ENCODE results near the gene AGFG1. TPM values are rescaled to one million over a fixed set of nuclear protein-coding genes. Genes with fewer than 3 reads are reported as not detected.
A peak's percentile ranks its signal among the peaks of the same experiment; 100 is the strongest.

Gene AGFG1
- total RNA-seq, 1 donor from 2014 or later, result 125 TPM

DNA sequence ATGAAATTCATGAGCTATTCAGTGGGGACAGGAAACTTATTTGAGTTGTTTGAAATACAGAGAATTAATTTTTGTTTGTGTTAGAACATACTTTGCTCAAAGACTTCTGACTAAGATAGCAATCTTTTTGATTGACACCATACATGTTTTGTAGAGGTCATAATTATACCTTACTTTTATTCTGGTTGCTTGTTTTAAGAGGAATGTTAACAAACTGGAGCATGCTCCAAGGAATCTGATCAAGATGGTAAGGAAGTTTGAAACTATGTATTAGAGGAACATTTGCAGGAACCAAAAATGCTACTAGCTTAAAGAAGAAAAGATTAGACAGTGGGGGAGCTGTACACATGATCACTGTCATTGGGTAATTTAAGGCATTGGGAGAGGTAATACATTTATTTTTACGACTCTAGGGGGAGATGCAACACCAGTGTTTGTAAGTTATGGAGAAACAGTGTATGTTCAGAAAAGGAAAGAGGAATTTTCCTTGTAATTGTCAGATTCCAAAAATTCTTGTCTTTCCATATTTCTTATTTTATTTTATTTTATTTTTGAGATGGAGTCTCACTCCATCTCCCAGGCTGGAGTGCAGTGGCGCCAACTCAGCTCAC is 8.0 kb downstream of the AGFG1 start:
- Mint-ChIP-seq H3K9me3 (no peaks in the 10 kb centered on the region), H3K27ac (peak overlapping the region; percentile 4), H3K4me3 (no peak overlapping the region), H3K27me3 (no peaks in the 10 kb centered on the region), H3K36me3 (ENCODE audit: low read depth) (peaks cover 6% of the 10 kb centered on the region), H3K4me1 (peaks cover 70% of the 10 kb centered on the region)
- ChIA-PET CTCF (interaction anchor here (0.8 to 2.4 kb wide), 5 partner anchors 9 to 286 kb away, joined by 3 to 31 read pairs (median 4); no protein-coding TSS in a partner anchor), POLR2A (interaction anchor here (0.6 to 0.7 kb wide), 2 partner anchors 63 to 116 kb away, joined by 3 read pairs; no protein-coding TSS in a partner anchor)
- ATAC-seq (ENCODE audit: low read depth) (peak; percentile 52), DNase-seq (no peak)
- TF ChIP-seq, protein P1, sequence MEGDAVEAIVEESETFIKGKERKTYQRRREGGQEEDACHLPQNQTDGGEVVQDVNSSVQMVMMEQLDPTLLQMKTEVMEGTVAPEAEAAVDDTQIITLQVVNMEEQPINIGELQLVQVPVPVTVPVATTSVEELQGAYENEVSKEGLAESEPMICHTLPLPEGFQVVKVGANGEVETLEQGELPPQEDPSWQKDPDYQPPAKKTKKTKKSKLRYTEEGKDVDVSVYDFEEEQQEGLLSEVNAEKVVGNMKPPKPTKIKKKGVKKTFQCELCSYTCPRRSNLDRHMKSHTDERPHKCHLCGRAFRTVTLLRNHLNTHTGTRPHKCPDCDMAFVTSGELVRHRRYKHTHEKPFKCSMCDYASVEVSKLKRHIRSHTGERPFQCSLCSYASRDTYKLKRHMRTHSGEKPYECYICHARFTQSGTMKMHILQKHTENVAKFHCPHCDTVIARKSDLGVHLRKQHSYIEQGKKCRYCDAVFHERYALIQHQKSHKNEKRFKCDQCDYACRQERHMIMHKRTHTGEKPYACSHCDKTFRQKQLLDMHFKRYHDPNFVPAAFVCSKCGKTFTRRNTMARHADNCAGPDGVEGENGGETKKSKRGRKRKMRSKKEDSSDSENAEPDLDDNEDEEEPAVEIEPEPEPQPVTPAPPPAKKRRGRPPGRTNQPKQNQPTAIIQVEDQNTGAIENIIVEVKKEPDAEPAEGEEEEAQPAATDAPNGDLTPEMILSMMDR (IDR thresholded peaks at IDR 0.05), result no peak
- intact Hi-C loops (cut with micrococcal nuclease), result loop anchor here (1.0 to 2.0 kb wide), 2 partner anchors 179 to 286 kb away; no protein-coding TSS in a partner anchor

DNA sequence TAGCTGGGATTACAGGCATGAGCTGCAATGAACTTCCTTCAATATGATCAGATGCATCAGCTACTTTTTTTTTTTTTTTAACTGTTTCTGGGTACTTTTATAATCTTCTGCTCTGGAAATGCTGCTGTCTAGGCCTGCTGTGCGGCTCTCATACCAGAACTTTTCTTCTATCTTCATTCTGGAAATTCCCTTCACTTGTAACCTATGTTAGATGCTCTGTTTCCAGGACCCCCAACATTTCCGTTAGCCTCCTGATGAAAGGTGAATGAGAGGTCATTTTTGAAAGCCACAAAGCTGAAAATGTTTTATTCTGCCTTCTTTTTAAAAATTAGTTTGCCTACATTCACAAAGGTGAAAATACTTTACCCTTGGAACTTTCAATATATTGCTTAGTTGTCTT is 8.6 kb downstream of the AGFG1 start:
- intact Hi-C loops (cut with micrococcal nuclease), result loop anchor here (1.0 to 2.0 kb wide), 2 partner anchors 178 to 286 kb away; no protein-coding TSS in a partner anchor
- H3K36me3 Mint-ChIP-seq (ENCODE audit: low read depth), result peaks cover 8% of the 10 kb centered on the region
- H3K9me3 Mint-ChIP-seq, result peaks cover under 1% of the 10 kb centered on the region
- ChIA-PET CTCF (interaction anchor here (1.2 to 2.4 kb wide), 4 partner anchors 9 to 285 kb away, joined by 3 to 31 read pairs (median 6); no protein-coding TSS in a partner anchor), POLR2A (interaction anchor here (0.6 to 0.7 kb wide), 2 partner anchors 14 to 64 kb away, joined by 3 read pairs; no protein-coding TSS in a partner anchor)
- no peak for DNase-seq
- H3K27me3 Mint-ChIP-seq, result no peaks in the 10 kb centered on the region
- TF ChIP-seq, protein P1 (IDR thresholded peaks at IDR 0.05), result no peak
- peaks cover 67% of the 10 kb centered on the region for H3K4me1 Mint-ChIP-seq
- H3K4me3 Mint-ChIP-seq, result peak overlapping the region; percentile 32
- no peak for ATAC-seq (ENCODE audit: low read depth)
- H3K27ac Mint-ChIP-seq, result peak overlapping the region; percentile 47

DNA sequence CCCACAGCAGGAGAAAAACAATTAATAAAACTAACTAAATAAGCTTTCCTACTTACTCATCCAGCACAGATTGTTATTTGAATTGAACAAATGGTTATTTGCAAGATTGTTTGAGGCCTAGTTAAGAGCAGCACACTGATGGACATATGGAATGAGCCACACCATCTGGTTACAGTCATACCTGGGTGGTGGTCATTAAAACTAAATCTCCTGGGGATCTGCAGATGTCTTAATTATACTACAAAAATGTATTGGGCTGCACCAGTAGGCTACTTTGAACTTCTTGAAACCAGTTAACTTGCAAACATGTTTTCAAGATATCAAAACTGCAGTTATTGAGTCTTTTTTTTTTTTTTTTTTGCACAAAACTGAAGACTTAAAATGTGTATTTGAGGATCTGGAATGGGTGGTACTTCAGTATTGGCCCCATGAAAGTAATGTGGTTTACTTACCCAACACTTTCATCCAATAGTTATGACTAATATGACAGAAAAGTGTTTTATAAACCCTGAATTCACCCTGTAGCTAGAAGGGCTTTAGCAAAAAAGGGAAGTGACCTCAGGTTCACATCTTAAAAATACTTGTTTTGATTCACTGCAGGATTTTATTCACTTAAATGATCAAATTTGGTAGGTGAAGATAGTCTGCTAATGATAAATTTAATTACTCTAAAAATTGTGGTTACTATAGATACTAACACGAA is 10.8 kb downstream of the AGFG1 start:
- CTCF ChIA-PET, result interaction anchor here (1.0 kb wide), 1 partner anchor 283 kb away, joined by 4 read pairs; no protein-coding TSS in a partner anchor
- Mint-ChIP-seq H3K9me3 (peaks cover 5% of the 10 kb centered on the region), H3K36me3 (ENCODE audit: low read depth) (peaks cover 11% of the 10 kb centered on the region), H3K27ac (peak overlapping the region; percentile 83), H3K4me1 (peaks cover 70% of the 10 kb centered on the region), H3K4me3 (no peak overlapping the region), H3K27me3 (no peaks in the 10 kb centered on the region)
- TF ChIP-seq, protein P1 (IDR thresholded peaks at IDR 0.05), result no peak
- POLR2A ChIA-PET, result interaction anchor here (0.7 kb wide), 1 partner anchor 25 kb away, joined by 6 read pairs; no protein-coding TSS in a partner anchor
- intact Hi-C loops (cut with micrococcal nuclease), result loop anchor here (1.0 to 2.0 kb wide), 2 partner anchors 10 to 18 kb away; partner anchors contain the start of gene AGFG1
- peak; percentile 74 for ATAC-seq (ENCODE audit: low read depth)
- DNase-seq, result no peak

DNA sequence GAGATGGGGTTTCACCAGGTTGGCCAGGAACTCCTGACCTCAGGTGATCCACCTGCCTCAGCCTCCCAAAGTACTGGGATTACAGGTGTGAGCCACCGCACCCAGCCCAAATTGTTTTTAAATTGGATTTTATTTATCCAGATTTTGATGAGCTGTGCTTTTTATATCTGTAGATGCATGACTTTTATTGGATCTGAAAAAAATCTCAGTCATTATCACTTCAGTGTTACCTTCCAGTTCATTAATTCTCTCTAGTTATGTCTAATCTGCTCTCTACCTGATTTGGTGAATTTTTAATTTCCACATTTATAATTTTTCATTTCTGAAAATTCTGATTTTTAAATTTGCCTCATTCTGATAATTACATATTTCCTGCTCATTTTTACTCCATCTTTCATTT is 13.5 kb downstream of the AGFG1 start:
- ATAC-seq (ENCODE audit: low read depth) (no peak), DNase-seq (no peak)
- intact Hi-C loops (cut with micrococcal nuclease), result no loop called here
- peaks cover 64% of the 10 kb centered on the region for H3K4me1 Mint-ChIP-seq
- POLR2A ChIA-PET, result no interaction called here
- H3K27ac Mint-ChIP-seq, result no peak overlapping the region
- peaks cover 14% of the 10 kb centered on the region for H3K36me3 Mint-ChIP-seq (ENCODE audit: low read depth)
- H3K9me3 Mint-ChIP-seq, result peaks cover 5% of the 10 kb centered on the region
- H3K4me3 Mint-ChIP-seq, result no peak overlapping the region
- no peaks in the 10 kb centered on the region for H3K27me3 Mint-ChIP-seq
- CTCF ChIA-PET, result interaction anchor here (1.5 kb wide), 1 partner anchor 281 kb away, joined by 5 read pairs; no protein-coding TSS in a partner anchor
- TF ChIP-seq, protein P1 (IDR thresholded peaks at IDR 0.05), result no peak

DNA sequence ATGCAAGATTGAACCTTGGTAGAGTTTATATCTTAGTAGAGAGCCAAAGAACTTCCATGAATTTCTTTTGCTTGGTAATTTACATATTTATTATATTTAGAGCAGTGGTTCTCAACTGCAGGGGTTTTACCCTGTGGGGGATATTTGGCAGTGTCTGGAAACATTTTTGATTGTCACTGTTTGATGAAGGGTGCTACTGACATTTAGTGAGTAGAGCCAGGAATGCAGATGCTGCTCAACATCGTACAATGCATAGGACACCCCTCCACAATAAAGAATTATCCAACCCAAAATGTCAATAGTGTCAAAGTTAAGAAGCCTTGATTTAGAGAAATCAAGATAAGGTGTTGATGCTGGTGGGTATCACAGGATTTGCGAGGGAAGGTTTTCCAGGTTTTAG is 14.7 kb downstream of the AGFG1 start:
- ChIA-PET CTCF (no interaction called here), POLR2A (no interaction called here)
- TF ChIP-seq, protein P1 (IDR thresholded peaks at IDR 0.05), result no peak
- Mint-ChIP-seq H3K27me3 (no peaks in the 10 kb centered on the region), H3K9me3 (peaks cover 5% of the 10 kb centered on the region), H3K36me3 (ENCODE audit: low read depth) (peaks cover 15% of the 10 kb centered on the region), H3K4me3 (no peak overlapping the region), H3K4me1 (peaks cover 57% of the 10 kb centered on the region), H3K27ac (no peak overlapping the region)
- intact Hi-C loops (cut with micrococcal nuclease), result no loop called here
- DNase-seq (no peak), ATAC-seq (ENCODE audit: low read depth) (no peak)
